ENCODE measurements around the gene TUB. TPM values are rescaled to one million over a fixed set of nuclear protein-coding genes. Genes with fewer than 3 reads are reported as not detected.

Gene TUB
- total RNA-seq, 2 experiments from 2014 or later = 0.36 to 0.58 TPM

DNA sequence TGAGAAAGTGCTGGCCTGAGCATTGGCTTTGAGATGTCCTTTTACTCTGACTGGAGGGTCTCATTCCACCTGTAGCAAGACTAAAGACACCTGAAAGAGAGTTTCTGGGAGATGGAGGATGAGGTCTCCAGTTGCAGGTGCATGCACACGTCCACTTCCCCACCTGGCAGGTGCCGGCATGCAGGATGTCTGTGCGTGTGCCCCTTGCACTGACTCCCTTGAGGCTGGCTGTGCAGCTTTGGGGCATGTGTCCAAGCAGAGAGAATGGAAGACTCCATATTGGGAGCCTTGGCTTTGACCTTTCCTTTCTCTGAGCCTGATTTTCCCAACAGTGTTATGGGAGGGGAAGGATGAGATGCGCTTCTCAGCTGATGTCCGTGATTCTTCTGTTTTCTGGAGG, 44.0 kb upstream of the TUB start:
- H3K4me3 Mint-ChIP-seq = no peak overlapping the region
- DNase-seq = no peak
- ChIA-PET CTCF (interaction anchor here (1.3 to 4.1 kb wide), 3 partner anchors 31 to 62 kb away, joined by 3 to 17 read pairs (median 4); no protein-coding TSS in a partner anchor), POLR2A (no interaction called here)
- no peaks in the 10 kb centered on the region for H3K36me3 Mint-ChIP-seq
- H3K4me1 Mint-ChIP-seq (ENCODE audit: low read depth) = peaks cover 7% of the 10 kb centered on the region
- intact Hi-C loops (cut with micrococcal nuclease) = no loop called here
- peaks cover 9% of the 10 kb centered on the region for H3K27me3 Mint-ChIP-seq
- H3K27ac Mint-ChIP-seq = no peak overlapping the region
- H3K9me3 Mint-ChIP-seq = no peaks in the 10 kb centered on the region

DNA sequence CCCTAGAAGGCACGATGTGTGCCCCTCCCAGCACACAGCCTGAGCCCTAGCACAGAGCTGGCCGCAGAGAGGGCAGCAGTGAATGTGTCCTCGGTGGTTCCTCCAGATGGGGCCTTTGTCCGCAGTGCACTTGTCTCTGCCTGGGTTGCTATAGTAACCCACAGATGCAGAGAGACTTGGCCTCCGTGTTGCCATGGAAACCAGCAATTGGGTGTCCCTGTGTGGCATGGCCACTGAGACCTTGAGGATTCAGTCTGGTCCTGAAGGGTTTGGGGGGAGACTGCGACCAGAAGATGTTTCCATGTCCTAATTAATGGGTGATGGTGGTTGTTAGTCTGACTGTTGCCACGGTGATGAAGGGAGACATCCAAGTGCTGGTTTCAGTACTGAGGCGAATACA, 42.6 kb upstream of the TUB start:
- peaks cover 3% of the 10 kb centered on the region for H3K4me1 Mint-ChIP-seq (ENCODE audit: low read depth)
- ChIA-PET CTCF (interaction anchor here (1.3 to 4.1 kb wide), 2 partner anchors 32 to 61 kb away, joined by 3 to 17 read pairs; no protein-coding TSS in a partner anchor), POLR2A (no interaction called here)
- intact Hi-C loops (cut with micrococcal nuclease) = no loop called here
- H3K27ac Mint-ChIP-seq = no peak overlapping the region
- H3K4me3 Mint-ChIP-seq = no peak overlapping the region
- no peaks in the 10 kb centered on the region for H3K9me3 Mint-ChIP-seq
- DNase-seq = no peak
- H3K27me3 Mint-ChIP-seq = peaks cover 3% of the 10 kb centered on the region
- H3K36me3 Mint-ChIP-seq = no peaks in the 10 kb centered on the region

DNA sequence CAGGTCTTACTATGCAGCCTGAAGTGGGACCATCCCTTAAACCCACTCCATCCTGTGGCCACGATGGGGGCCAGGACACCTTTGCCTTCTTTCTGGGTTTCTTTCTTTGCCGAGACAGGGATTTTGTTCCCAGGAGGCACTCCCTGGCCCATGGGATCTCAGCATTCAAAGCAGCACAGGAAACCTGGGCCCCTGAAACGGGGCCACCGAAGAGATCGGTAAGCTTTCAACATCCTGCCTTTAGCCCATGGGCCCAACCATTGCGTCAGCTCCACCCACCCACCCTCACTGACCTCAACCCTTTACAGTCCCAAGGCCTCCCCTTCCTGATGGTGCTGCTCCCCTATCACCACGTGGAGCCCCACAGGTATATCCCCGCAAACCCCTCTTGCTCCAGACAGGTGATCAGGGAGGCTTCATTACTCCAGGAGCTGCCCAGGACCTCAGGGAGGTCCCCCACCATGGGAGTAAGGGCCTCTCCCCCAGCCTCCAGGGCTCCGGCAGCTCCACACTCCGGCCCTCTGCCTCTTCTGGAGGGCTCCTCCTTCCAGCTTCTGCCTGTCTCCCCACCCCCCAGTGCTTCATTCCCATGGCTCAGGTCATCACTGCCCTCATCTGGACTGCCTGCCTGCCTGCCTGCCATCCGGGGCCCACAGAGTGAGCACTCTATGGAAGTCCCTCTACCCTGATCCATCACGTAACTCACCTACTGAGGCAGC, 42.0 kb upstream of the TUB start:
- no peak overlapping the region for H3K27ac Mint-ChIP-seq
- H3K27me3 Mint-ChIP-seq = peaks cover 1% of the 10 kb centered on the region
- ChIA-PET POLR2A (no interaction called here), CTCF (interaction anchor here (4.1 kb wide), 1 partner anchor 60 kb away, joined by 17 read pairs; no protein-coding TSS in a partner anchor)
- DNase-seq = no peak
- H3K4me1 Mint-ChIP-seq (ENCODE audit: low read depth) = no peaks in the 10 kb centered on the region
- H3K36me3 Mint-ChIP-seq = no peaks in the 10 kb centered on the region
- H3K4me3 Mint-ChIP-seq = no peak overlapping the region
- no peaks in the 10 kb centered on the region for H3K9me3 Mint-ChIP-seq
- intact Hi-C loops (cut with micrococcal nuclease) = no loop called here

DNA sequence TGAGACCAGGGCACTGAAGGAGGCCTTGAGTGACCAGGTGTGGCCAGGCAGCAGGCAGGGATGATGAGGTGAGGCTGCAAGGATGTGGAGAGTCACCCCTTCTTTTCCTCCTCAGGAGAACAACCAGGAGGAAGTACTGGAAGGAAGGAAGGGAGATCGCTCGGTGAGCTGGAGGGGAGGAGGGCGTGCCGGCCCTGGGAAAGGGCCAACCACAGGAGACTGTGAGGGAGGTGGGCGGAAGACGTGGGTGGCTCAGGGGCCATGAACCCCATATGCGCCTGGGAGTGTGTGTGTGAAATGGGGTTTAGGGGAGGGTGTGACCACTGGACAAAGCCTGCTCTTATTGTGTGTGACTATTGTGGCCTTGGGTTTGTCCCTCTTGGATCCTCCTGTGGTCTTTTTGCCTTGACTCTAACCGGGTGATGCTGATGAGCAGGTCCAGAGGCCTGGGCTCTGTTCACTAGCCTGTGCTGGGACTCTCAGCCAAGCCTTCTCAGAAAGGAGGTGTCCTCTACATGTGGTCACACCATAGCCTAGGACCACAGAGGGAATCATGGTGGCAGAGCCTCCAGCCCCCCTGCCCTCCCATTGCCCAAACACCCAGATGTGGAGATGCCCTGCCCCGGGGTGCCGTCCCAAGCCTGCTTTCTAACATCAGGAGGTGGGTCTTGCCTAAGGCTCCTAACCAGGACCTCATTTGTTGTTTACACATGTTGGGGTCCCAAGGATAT, 41.3 kb upstream of the TUB start:
- Mint-ChIP-seq H3K27ac (no peak overlapping the region), H3K9me3 (no peaks in the 10 kb centered on the region), H3K4me1 (ENCODE audit: low read depth) (no peaks in the 10 kb centered on the region), H3K27me3 (peaks cover 1% of the 10 kb centered on the region), H3K36me3 (no peaks in the 10 kb centered on the region), H3K4me3 (no peak overlapping the region)
- no peak for DNase-seq
- ChIA-PET POLR2A (no interaction called here), CTCF (interaction anchor here (4.1 kb wide), 1 partner anchor 60 kb away, joined by 17 read pairs; no protein-coding TSS in a partner anchor)
- intact Hi-C loops (cut with micrococcal nuclease) = no loop called here

DNA sequence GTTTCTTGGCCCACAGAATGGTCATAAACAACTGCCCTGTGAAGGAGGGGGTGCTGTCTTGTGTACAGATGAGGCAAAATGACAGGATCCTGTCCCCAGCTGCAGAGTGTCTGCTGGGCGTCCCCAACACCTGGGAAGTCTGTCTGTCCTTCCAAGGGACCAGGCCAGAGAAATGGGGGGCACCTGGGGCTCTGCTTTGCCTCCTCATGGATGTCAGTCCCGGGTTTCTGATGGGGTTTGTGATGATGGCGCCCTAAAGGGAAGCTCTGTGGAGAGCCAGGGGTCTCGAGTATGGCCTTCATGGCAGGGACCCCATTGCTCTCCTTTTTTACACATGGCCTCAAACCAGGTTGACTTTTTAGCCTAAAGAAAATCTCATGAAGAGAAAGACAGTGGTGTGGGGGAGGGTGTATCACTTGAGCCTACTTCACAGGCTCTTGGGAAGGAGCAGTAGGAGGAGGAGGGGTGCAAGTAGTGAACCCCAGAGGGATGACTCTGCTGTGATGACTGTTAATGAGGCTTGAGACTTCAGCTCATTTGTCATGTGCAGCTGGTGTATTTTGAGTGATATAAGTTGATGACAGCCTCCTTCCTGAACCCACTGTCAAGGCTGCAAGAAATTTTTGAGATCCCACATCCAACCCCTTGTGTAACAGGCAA, 40.6 kb upstream of the TUB start:
- no peak for DNase-seq
- ChIA-PET CTCF (no interaction called here), POLR2A (no interaction called here)
- no peaks in the 10 kb centered on the region for H3K36me3 Mint-ChIP-seq
- H3K27ac Mint-ChIP-seq = no peak overlapping the region
- peaks cover 2% of the 10 kb centered on the region for H3K27me3 Mint-ChIP-seq
- H3K4me3 Mint-ChIP-seq = no peak overlapping the region
- intact Hi-C loops (cut with micrococcal nuclease) = no loop called here
- H3K9me3 Mint-ChIP-seq = no peaks in the 10 kb centered on the region
- no peaks in the 10 kb centered on the region for H3K4me1 Mint-ChIP-seq (ENCODE audit: low read depth)

DNA sequence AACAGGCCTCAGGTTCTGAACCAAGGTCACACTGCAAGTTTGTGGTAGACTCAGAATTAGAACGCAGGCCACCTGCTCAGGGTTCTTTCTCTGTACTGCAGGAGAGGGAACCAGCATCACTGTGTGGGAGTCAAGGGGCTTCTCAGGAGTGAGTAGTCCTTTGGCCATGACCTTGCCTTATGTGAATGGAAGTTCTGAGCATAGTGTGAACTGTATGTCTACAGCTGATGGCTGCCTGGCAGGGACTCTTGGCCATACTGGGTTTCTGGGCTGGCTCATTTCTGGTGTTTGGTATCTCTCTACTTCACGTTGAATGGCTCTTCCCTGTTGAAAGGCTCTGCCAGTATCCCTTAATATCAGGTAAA, 40.1 kb upstream of the TUB start:
- intact Hi-C loops (cut with micrococcal nuclease) = no loop called here
- H3K27ac Mint-ChIP-seq = no peak overlapping the region

DNA sequence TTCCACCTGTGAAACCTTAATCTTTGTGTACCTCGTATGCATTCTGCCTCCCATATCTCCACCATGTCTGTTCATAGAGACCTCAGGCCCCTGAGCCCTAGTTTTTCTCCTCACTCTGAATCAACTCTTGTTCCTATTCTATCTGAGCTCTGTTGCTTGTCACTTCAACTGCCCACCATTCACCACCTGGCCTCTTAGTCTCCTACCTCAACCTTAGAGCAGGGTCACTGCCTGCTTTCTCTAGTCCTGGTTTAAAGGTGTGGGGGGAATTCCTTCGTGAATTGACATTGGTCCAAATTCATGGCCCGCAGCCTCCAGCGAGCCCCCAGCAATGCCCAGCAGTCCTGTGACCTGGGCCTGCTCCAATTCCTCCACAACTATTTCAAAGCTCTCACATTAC, 39.4 kb upstream of the TUB start:
- no peaks in the 10 kb centered on the region for H3K36me3 Mint-ChIP-seq
- no peaks in the 10 kb centered on the region for H3K9me3 Mint-ChIP-seq
- ChIA-PET CTCF (interaction anchor here (1.1 kb wide), 1 partner anchor 9 kb away, joined by 4 read pairs; no protein-coding TSS in a partner anchor), POLR2A (no interaction called here)
- peaks cover 4% of the 10 kb centered on the region for H3K27me3 Mint-ChIP-seq
- H3K27ac Mint-ChIP-seq = no peak overlapping the region
- H3K4me3 Mint-ChIP-seq = no peak overlapping the region
- H3K4me1 Mint-ChIP-seq (ENCODE audit: low read depth) = no peaks in the 10 kb centered on the region
- intact Hi-C loops (cut with micrococcal nuclease) = no loop called here
- DNase-seq = no peak

More for the DNA sequence above, 40.1 kb upstream of the TUB start:
- CTCF ChIA-PET = no interaction called here
- Mint-ChIP-seq H3K4me1 (ENCODE audit: low read depth) (no peaks in the 10 kb centered on the region), H3K9me3 (no peaks in the 10 kb centered on the region), H3K4me3 (no peak overlapping the region), H3K36me3 (no peaks in the 10 kb centered on the region), H3K27me3 (peaks cover 2% of the 10 kb centered on the region)
- POLR2A ChIA-PET = no interaction called here
- no peak for DNase-seq

DNA sequence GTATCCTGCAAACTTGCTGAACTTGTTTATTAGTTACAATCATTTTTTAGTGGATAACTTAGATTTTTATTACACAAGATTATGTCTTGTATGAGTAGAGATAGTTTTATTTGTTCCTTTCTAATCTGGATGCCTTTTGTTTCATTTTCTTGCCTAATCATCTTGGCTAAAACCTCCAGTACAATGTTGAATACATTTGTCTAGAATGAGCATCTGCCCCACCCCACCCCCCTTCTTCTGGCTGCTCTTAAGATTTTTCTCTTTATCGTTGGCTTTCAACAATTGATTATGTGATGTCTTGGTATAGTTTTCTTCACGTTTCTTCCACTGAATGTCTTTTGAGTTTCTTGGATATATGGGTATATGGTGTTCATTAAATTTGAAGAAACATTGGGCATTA, 37.3 kb upstream of the TUB start:
- no peak overlapping the region for H3K27ac Mint-ChIP-seq
- CTCF ChIA-PET = interaction anchor here (1.3 to 3.0 kb wide), 3 partner anchors 10 to 37 kb away, joined by 4 to 18 read pairs (median 4); no protein-coding TSS in a partner anchor
- POLR2A ChIA-PET = no interaction called here
- peaks cover 7% of the 10 kb centered on the region for H3K27me3 Mint-ChIP-seq
- H3K9me3 Mint-ChIP-seq = no peaks in the 10 kb centered on the region
- intact Hi-C loops (cut with micrococcal nuclease) = no loop called here
- DNase-seq = no peak
- H3K4me1 Mint-ChIP-seq (ENCODE audit: low read depth) = no peaks in the 10 kb centered on the region
- no peaks in the 10 kb centered on the region for H3K36me3 Mint-ChIP-seq
- H3K4me3 Mint-ChIP-seq = no peak overlapping the region

DNA sequence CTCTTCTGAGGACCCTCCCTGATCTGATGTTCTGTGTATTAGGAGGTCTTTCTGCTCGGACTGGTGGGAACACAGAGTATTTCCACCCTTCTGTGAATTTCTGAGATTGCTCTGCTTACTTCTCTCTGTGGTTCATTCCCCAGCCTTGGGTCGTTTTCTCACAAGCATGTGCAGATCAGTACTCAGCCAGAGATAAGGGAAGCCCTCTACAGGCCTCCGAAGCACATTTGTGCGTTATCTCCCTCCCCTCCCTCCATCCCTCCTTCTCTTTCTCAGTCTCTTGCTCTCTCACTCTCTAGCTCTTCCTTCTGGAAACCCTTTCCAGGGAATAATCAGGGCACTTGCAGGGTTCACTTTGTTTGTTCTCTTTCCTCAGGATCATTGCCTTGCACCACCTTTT, 35.2 kb upstream of the TUB start:
- Mint-ChIP-seq H3K27me3 (peaks cover 9% of the 10 kb centered on the region), H3K9me3 (no peaks in the 10 kb centered on the region), H3K4me3 (no peak overlapping the region), H3K27ac (no peak overlapping the region), H3K36me3 (no peaks in the 10 kb centered on the region), H3K4me1 (ENCODE audit: low read depth) (no peaks in the 10 kb centered on the region)
- ChIA-PET CTCF (no interaction called here), POLR2A (no interaction called here)
- intact Hi-C loops (cut with micrococcal nuclease) = no loop called here
- DNase-seq = no peak

DNA sequence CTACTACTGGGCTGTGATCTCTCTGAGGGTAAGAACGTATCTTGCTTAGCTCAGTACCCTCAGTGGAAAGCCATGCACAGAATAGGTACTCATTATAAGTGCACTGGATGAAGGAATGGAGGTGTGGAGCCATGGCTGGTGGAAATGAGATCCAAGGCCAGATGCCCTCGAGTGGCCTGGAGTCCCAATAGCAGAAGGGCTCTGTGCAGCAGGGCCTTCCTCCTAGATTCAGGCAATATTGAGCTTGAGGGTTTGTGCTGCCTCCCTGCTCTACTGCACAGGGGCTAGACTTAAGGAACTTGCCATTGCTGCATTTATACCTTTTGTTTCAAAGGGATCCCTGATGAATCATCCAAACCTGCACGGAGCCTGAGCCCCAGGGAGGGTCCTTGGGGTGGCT, 33.6 kb upstream of the TUB start:
- Mint-ChIP-seq H3K4me3 (no peak overlapping the region), H3K27me3 (peaks cover 11% of the 10 kb centered on the region), H3K9me3 (no peaks in the 10 kb centered on the region), H3K4me1 (ENCODE audit: low read depth) (no peaks in the 10 kb centered on the region), H3K36me3 (no peaks in the 10 kb centered on the region), H3K27ac (no peak overlapping the region)
- intact Hi-C loops (cut with micrococcal nuclease) = no loop called here
- no peak for DNase-seq
- CTCF ChIA-PET = interaction anchor here (0.6 to 1.0 kb wide), 4 partner anchors 14 to 52 kb away, joined by 3 to 4 read pairs (median 3); no protein-coding TSS in a partner anchor
- POLR2A ChIA-PET = no interaction called here

DNA sequence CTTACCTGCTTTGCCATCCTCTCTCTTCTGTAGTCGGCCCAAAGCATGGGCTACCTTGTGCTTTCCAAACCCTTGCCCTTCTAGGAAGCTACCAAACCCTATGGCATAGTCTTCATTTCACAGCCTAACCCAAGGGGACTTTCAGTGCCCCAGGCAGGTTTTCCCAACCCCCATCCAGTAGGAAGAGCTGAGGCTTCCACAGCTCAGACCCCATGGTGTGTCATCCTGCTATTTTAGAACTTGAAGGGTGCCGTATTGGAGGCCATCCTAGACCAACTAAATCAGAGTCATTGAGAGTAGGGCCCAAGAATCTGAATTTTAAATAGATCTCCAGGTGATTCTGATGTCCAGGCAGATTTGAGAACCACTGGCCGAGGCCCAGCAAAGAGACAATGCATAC, 31.9 kb upstream of the TUB start:
- no peaks in the 10 kb centered on the region for H3K36me3 Mint-ChIP-seq
- intact Hi-C loops (cut with micrococcal nuclease) = no loop called here
- no peak for DNase-seq
- ChIA-PET POLR2A (no interaction called here), CTCF (interaction anchor here (1.7 kb wide), 1 partner anchor 50 kb away, joined by 6 read pairs; no protein-coding TSS in a partner anchor)
- H3K27me3 Mint-ChIP-seq = peaks cover 10% of the 10 kb centered on the region
- no peak overlapping the region for H3K27ac Mint-ChIP-seq
- H3K4me1 Mint-ChIP-seq (ENCODE audit: low read depth) = no peaks in the 10 kb centered on the region
- no peaks in the 10 kb centered on the region for H3K9me3 Mint-ChIP-seq
- H3K4me3 Mint-ChIP-seq = no peak overlapping the region

DNA sequence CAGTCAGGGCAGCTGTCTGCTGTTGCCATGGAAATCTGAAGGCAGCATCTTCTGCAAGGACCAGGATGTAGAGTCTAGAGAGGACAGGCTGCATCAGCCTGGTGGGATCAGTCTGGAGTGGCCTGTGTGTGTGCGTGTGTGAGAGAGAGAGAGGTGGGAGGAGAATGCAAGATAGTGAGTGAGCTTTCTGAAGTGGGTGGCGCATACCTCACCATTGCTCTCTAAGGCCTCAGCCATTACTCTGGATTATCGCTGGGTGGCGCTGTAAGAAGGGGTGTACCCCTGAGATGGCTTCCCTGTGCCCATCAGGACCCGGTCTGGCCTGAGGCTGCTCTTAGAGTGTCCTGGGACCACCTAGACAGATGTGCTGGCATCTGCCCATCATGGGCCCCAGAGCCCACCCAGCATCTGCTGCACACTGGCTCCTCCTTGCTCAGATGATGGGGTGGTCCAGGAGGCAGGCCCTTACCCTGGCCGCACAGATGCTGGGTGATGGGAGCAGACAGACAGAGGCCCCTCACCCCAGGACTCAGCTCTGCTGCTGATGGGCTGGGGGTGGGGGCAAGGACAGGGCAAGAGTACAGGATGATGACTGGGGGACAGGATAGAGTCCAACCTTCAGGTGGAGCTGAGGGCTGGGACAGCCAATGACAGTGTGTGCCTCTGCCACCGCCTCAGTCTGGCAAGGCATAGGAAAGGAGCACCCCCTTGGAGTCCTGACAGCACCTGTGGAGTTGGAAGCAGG, 25.7 kb upstream of the TUB start:
- peaks cover 5% of the 10 kb centered on the region for H3K27me3 Mint-ChIP-seq
- H3K4me3 Mint-ChIP-seq = no peak overlapping the region
- intact Hi-C loops (cut with micrococcal nuclease) = no loop called here
- POLR2A ChIA-PET = no interaction called here
- CTCF ChIA-PET = interaction anchor here (1.1 to 2.5 kb wide), 3 partner anchors 11 to 44 kb away, joined by 3 to 12 read pairs (median 4); no protein-coding TSS in a partner anchor
- H3K36me3 Mint-ChIP-seq = no peaks in the 10 kb centered on the region
- H3K9me3 Mint-ChIP-seq = no peaks in the 10 kb centered on the region
- H3K4me1 Mint-ChIP-seq (ENCODE audit: low read depth) = no peaks in the 10 kb centered on the region
- H3K27ac Mint-ChIP-seq = no peak overlapping the region
- no peak for DNase-seq
